Right lobe of liver (tissue), 4 donors: ENCODE results near the gene DET1.

Experiments
- CTCF ChIP-seq, 4 donors: fragments of 200-600 bp in 3 of 4; fragments of 450-650 bp in 1 of 4; IDR thresholded peaks; one replicate each; pipeline versions ENCODE4 v1.5.1 to v1.8.0; 2016 to 2022; ENCODE audit warnings: antibody characterized with exemption in 4 of 4, mild to moderate bottlenecking in 2 of 4
- POLR2A ChIP-seq: fragments of 450-650 bp; IDR thresholded peaks from one replicate; pipeline ENCODE4 v1.6.1; 2017; ENCODE audit warnings: antibody characterized with exemption, mild to moderate bottlenecking
- donor health status: DM: no; HTN: no; CAD: no.
- donor health status: DM: no; HTN: no; CAD: no.
- donor health status: DM: no; HTN: yes; CAD: no.

- TF ChIP-seq CTCF (IDR thresholded peaks at IDR 0.05) = no peak
- TF ChIP-seq POLR2A = no peak
These were observed 34.1 kb upstream of the DET1 start for GRCh38 chr15:88580532-88580931.
